PC-3 (cell line): ENCODE measurements around the gene RERE.

ENCODE experiments used
- CTCF ChIP-seq: fragments of 300-600 bp; sonication (generic); conservative IDR thresholded peaks from 2 replicates; pipeline ENCODE4 v1.5.1; 2017; ENCODE audit warnings: antibody characterized with exemption, low read depth, mild to moderate bottlenecking, low read length
- EZH2 ChIP-seq: fragments of 300-600 bp; sonication (generic); IDR thresholded peaks from one replicate; pipeline ENCODE4 v1.6.1; 2017; ENCODE audit warnings: antibody characterized with exemption, mild to moderate bottlenecking, low read length; ENCODE audit not compliant: unreplicated experiment

- TF ChIP-seq CTCF (no peak), EZH2 (no peak)
These were observed 272.8 kb downstream of the RERE start for GRCh38 chr1:8544644-8545043.
